HG02884 (cell line): ENCODE measurements around the gene DNAJC5.

Experiments used
- ATAC-seq: cut with Tn5 transposase; IDR thresholded peaks from one replicate; pipeline ENCODE4 v1.9.1; 2021; ENCODE audit warnings: mild to moderate bottlenecking, moderate library complexity; ENCODE audit not compliant: unreplicated experiment

The DNAJC5 gene

DNA sequence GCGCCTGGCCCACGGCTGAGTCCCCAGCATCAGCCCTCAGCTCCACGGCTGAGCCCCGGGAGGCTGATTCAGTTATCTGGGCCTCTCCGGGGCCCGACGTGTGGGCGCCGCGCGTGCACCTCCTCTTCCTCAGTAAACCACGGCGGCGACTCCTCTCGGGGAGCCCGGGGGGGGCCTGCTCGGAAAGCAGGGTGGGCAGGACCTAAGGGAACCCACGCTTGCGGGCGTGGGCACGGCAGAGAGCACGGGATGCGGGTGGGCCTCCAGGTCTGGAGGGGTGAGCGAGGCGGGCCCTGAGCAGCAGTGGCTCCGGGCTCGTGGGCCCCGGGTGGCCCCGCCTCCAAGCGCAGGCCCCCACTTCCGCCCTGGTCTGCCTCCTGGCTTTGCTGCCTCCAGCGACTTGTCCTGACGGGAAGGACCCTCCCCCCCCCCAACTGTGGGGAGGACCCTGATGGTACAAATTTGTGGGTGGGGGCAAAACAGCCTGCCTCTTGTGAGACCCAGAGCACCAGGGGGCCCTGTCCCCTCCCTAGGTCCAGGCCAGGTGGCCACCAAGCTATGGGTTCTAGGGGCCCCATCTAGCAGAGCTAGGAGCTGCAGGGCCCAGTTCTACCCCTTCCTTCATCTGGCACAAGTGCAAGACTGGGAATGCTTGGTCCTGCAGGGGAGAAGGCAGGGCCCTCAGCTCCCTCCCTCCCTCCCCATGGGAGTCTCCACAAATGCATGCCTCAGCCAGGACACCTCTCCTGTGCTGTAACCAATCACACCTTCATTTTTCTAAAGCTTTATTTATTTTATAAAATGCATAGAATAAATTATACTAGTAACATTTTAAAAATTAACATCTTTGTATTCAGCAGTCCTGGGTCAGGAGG is 44.4 kb downstream of the DNAJC5 start:
- no peak for ATAC-seq

DNA sequence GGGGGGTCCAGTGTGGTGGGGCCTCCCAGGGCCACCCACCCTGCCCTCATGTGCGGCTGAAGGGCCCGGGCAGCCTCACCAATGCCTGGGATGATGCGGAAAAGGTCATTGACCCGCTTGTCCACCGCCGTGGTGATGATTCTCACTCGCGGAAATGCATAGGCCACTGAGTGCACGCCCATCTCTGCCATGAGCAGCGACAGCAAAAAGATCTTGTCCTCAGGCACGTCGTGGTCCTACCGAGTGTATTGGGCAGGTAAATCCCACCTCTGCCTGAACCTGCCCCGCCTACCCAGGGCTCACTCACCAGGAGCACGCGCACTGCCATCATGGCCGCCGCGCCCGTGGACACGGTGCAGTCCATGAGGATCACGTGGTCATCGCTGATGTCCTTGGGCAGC is 45.1 kb downstream of the DNAJC5 start:
- no peak for ATAC-seq

DNA sequence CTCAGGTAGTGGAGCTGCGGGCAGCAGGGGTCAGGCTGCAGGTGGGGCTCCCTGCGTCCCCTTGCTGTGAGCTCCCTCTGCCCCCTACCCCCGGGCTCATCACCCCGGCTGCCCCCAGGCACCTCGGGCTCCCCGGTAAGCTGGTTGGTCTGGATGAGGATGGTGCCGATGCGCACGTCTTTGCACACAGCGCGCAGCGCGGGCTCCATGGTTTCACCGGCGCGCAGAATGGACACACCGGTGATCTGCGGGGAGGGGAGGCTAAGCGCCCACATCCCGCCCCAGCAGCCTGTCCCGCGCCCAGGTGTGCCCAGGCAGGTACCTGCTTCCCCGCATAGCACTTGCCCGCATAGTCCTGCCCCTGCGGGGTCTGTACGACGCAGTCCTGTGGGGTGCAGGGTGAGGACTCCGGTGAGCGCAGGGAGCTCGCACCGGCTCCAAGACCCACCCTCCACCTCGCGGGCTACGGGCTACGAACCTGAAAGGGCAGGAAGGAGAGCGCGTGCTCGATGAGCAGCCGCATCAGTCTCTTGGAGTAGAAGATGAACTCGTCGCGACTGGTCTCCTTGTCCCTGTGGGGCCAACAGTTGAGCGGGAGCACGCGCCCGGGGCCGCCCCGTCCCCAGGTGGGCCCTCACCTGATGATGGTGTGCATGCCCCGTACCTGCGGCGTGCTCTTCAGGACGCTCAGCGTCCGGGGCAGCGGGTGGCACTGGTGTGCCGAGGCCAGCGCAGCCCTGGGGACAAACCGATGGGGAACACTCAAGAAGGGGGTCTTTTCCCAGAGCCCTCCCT is 45.7 kb downstream of the DNAJC5 start:
- no peak for ATAC-seq

DNA sequence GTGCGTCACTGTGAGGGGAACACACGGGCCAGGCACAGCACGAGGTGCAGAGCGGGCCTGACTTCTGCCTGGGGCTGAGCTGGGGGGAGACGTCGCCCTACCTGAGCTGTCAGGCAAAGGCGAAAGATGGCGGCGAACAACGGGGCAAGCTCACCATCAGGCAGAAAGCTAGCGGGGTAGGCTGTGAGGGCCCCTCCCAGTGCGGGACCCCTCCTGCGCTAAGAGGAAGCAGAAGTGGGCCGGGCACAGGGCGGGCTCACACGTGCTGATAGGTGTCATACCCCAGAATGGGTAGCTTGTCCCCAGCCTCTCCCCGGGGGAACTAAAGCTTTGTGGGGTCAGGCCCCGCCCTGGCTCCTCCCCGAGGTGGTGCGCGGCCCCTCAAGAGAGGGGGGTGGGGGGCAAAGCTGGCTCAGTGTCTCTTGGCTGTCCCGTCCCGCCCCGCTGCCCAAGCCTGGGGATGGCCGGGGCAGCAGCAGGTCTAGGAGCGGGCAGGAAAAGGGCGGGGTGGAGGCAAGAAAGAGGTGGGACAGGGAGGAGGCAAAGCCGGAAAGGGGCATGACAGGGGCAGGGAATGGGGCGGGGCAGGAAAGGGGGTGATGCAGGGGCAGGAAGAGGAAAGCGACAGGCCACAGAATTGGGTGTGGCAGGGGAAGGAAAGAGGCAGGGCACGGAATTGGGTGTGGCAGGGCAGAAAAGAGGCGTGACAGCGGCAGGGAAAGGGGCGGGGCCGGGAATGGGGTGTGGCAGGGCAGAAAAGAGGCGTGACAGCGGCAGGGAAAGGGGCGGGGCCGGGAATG is 46.6 kb downstream of the DNAJC5 start:
- ATAC-seq, result no peak

DNA sequence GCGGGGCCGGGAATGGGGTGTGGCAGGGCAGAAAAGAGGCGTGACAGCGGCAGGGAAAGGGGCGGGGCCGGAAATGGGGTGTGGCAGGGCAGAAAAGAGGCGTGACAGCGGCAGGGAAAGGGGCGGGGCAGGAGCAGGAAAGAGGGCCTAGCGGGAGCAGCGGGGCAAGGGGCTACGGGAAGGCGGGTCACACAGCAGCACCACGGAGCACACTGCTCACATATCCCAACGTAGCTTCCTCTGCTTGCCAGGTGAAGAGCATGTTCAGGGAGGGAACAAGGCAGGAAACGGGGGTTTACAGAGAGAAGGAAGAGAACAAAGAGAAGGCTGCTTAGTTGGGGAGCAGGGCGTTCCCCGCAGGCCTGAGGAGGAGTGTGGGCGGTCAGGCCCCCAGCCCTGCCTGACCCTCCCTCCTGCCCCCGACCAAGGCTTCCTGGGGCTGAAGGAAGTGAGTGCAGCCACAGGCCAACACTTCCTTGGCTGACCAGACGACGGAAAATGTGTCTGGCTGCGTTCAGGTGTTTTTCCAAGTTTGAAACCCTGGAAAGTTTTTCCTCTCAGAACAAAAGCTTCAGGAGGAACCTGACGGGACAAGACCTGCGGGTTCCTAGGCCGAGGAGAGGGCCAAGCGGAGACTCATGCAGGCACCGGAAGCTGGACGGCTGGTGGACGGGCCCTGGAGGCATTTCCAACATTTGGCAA is 47.5 kb downstream of the DNAJC5 start:
- ATAC-seq, result no peak

DNA sequence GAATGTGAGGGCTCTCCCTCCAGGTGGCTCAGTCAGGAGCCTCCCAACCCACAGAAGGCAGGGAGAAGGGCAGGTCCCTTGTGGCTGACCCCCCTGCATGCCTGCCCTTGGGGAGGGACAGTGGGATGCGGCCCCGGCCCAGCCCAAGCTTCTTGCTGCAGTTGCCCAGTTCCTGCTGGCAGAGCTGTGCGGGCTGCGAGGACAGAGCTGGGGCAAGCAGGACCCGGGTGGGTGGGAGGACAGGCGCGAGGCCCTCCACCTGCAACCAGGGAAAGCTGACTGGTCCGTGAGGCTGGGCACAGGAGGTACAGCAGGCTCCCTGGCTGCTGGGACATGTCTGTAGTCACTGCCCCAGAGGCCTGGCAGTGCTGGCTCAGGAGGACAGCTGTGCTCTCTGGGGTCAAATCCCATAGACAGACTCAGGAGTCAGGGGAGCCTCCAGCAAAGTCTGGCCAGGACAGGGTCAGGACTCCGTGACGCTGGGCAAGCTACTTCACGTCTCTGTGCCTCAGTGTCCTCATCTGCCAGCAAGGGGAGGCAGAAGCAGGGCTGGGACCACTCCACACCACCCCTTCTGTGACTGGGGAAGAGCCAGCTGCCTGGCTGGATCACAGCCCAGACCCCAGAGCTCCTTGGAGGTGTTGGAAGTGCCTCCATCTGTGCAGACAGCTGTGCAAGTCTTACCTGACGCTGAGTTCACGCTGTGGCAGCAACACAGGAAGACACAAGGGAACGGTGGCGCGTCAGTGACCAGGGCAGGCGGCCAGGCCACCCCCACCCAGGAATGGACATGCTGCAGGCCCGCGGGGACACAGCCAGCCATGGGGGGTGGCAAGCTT is 48.3 kb downstream of the DNAJC5 start:
- ATAC-seq, result no peak

DNA sequence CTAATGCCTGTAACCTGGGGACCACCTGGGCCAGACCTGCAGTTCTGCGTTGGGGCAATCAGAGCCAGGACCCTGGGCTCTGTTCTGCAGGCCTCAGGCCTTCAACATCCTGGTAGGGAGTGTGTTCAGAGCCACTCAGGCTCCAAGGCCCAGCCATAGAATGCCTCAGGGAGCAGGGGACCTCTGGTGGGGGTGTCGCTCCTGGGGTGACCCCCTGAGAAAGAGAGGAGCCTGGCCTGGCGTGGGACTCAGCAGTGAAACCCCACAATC is 48.8 kb downstream of the DNAJC5 start:
- no peak for ATAC-seq

DNA sequence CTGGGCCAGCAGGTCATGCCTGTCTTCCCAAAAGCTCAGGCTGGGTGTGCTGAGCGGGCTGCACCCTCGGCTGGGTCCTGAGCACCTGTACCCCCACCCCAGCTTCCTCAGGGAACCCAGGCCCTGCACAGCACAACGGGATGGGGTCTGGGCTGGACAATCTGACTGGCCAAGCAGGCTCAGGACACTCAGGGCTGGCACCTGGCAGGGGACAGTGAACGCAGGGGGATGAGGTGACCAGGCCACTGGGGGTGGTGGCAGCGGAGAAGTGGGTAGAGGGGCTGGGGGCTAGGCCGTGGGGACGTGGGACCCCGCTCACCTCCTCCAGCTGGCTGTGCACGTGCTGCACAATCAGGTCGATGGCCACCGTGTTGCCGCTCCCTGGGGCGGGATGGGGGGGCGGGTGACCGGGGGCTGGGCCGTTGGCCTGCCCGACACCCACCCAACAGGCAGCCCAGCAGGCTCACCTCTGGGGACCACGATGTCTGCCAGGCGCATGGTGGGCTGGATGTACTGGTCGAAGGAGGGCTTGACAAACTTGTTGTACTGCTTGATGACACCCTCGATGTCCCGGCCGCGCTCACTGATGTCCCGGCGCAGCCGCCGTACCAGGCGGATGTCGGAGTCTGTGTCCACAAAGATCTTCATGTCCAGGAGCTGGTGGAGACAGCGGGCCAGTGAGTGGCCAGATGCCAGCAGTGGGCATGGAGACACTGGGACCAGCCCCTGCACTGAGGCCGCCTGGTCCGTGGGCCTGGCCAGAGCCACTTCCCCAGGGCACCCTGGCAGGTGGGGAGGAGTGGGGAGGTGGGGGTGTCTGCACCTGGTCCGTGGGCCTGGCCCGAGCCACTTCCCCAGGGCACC is 49.4 kb downstream of the DNAJC5 start:
- ATAC-seq, result no peak

DNA sequence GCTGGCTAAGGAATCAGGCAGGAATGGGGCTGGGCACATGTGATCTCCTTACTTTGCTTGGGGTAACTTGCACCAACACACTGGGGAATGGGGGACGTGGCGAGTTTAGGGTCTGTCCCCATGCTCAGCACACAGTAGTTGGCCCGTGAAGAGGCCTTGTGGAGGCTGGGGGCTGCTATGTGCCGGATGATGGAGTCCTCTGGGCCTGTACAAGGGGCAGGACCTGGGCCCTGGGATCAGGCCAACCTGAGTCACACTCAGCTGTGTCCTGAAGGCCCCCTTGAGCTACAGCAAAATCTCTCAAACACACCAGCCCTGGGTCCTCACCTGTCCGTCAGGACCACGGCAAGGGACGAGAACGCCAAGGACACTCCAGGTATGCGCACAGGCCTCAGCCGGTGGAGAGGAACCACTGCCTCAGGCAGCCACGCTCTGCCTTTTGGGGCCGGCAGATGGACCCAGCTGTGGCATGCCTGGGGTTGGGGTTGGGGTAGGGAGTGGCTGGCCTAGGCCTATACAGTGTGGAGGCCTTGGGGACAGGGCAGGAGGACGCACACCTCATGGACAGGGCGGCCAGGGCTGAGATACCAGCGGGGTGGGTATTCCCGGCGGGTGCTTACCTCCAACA is 50.2 kb downstream of the DNAJC5 start:
- ATAC-seq, result no peak

DNA sequence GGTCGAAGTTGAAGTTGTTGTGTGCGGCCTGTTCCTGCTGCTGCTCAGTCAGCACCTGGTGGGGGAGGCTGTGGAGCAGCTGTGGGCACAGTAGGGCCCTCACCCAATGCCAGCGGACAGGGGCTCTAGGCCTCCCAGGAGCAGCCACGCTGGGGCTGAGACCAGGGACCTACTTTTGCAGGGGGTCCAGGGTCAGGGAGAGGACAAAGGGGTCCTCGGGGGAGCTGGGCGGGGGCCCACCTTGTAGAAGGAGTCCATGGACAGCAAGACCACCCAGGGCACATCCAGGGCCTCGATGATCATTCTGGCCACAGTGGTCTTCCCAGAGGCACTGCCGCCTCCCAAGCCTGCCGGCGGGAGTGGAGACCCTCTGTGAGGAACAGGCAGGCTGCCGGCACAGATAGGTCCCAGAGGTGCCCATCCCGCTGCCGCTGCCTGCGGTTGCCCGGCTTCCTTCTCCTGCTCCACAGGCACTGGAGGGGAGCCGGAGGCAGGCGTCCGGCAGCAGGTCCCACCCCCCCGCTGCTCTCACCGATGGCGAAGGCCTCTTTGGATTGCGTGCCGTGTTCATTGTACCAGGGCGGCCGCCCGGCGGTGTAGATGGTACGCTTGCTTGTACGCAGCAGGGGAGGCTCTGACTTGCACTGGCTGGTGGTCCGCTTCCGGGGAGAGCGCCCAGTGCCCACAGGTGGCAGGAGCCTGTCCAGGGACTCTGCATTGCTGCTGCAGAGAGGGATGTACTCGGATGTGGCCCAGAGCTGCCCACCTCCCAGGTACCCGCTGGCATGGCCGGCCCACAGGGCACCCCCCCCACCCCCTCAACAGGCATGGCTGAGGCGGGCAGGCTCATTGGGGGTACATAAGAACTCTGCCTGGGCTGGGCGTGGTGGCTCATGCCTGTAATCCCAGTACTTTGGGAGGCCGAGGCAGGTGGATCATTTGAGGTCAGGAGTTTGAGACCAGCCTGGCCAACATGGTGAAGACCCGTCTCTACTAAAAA is 51.3 kb downstream of the DNAJC5 start:
- no peak for ATAC-seq

DNA sequence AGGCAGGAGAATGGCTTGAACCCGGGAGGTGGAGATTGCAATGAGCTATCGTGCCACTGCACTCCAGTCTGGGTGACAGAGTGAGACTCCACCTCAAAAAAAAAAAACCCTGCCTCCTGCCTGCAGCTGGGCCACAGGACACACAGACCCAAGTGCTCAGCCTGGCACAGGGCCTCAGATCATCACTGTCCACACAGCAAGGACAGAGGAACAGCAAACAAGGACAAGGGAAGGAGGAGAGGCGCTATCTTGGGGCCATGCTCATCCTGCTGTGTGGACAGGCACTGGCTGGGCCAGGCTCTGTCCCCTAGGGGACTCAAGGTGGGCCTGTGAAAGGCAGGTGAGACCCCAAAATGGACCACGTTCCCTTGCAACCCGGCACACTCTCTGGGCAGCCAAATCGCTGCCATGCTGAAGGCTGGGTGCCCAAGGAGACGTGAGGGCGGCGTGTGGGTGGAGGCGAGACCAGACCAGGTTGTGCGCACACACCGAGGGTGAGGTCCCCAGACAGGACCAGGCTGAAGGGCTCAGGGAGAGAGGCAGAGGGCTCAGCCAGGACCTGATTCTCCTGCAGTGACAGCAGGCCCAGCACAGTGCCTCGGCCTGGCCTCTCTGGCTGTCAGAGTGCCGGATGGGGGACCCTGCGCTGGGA is 52.2 kb downstream of the DNAJC5 start:
- no peak for ATAC-seq

DNA sequence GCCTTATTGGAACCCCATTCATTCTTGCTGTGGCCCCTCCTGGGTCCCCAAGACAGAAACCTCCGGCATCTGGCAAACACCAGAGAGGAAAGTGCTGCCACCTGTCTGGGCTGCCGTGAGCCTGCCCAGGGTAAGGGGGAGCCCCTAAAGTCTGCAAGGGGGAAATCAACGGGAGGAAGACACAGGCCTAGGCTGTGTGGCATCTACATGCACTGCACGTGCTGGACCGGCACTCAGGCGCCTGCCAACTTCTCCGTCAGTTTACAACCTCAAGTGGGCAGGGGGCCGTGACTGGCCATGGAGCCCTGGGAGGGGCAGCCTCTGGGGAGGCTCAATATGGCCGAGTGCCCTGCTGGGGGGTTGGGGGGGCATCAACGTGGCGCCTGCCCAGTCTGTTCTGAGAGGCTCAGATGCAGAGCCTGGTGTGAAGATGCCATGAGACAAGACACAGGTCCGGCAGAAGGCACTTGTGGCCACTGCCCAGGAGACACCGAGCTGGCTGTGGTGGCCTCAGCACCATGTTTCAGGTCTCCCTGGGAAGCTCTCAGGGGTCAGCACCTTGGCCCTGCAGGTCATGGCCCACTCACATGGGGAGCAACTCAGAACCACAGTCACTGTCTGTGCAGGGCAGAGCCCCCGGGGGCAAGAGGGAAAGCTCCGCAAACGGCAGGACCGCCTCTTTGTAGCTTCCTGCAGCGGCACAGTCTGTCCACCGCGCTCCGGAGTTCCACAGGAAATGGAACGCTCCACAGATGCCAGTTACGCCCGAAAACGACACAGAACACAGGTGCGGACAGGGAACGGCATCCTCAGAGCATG is 52.9 kb downstream of the DNAJC5 start:
- ATAC-seq, result no peak

DNA sequence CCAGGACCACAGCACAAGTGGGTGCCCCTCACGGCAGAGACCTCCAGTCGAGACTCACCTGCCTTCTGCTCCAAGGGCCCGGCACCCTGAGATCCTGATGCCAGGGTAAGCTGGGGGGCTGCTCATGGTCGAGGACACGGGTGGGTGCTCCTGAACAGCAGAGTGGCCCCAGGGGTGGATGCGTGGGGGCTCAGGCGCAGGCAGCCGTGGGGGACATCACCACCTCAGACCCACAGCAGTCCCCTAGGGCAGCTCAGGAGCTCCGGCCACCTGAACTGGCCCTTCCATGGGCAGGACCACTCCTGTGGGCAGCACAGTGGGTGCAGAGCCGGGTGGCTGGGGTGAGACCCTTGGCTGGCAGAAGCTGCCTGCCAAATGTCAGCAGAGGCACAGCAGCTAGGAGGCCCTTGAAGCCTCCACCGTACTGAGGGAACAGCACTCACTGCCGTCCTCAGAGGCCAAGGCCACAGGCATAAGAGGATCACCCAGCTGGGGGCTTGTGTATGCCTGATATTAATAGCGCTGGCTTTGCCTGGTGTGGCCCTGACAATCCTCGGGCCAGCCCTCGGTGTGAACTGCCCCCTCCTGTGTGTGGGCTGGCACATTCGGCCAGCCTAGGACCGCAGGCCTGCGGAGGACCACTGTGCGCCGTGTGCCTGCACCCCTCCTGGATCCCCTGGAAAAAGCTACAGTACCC is 55.9 kb downstream of the DNAJC5 start:
- no peak for ATAC-seq

DNA sequence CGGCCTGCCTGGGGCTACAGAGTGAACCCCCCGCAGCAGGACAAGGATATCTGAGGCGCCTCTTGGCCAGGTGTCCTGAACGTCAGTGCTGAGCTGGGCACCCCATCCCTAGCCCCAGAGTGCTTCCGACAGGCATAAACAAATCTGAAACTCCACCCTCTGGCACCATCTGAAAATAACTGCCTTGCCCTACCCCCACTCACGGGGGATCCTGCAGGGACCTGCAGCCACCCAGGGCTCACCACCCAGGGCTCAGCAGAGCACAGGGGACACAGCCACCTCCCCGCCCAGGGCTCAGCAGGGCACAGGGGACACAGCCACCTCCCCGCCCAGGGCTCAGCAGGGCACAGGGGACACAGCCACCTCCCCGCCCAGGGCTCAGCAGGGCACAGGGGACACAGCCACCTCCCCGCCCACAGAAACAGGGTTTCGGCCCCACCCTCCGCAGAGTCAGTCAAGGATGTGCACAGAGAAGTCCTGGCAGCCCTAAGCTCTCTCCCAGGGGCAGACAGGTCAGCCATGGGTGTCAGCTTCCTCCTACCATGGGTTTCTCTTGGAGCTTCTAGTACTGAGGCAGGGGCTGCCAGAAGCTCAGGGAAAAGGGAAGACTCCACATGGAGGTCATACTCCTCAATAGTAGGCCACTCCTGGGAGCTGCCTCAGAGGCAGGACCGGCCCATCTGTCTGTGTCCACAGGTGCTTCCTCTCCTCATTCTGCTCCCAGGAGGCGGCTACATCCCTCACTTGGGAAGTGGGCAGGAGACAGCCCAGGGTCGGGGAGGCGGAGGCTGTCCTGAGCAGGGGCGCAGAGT is 56.7 kb downstream of the DNAJC5 start:
- no peak for ATAC-seq

DNA sequence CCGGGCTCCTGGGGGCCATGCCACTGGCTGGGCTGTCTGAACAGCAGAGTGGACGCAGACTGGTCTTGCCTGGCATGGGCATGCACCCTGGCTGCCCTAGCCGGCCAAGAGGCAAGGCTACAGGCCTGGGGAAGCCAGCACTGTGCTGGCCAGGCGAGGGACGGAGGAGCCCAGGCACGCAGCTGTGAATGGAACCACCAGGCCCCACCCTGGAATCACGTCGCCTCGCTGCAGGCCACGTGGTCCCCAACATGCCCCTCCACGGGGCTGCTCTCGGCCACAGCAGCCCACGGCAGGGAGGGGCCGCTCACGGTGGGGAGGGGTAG is 57.2 kb downstream of the DNAJC5 start:
- no peak for ATAC-seq
